ENCODE results near the gene ALOX12B.
"Not testable (repeated sequence)": the region's sequence is repeated elsewhere in the genome, so short reads cannot be mapped to it uniquely, and the experiment has no call there.

The ALOX12B gene

DNA sequence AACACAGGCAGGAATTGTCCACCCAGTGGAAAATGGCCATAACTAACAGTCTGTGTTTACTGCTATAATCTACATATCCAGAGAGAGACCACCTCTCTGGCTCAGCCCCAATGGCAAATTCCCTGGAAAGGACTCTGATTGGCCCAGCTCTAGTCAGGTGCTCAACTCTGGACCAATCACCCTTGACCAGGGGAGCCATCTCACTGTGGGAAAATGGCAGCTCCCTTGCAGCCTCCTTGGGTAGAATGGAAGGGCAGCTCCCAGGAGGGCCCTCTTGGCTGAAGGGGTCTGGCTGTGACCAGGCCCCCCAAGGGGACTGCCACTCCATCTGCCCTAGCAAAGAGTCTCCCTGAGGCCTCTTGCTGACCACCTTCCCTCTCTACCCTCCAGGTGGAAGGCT lies 45.5 kb downstream of the ALOX12B start:
- no peak for DNase-seq

DNA sequence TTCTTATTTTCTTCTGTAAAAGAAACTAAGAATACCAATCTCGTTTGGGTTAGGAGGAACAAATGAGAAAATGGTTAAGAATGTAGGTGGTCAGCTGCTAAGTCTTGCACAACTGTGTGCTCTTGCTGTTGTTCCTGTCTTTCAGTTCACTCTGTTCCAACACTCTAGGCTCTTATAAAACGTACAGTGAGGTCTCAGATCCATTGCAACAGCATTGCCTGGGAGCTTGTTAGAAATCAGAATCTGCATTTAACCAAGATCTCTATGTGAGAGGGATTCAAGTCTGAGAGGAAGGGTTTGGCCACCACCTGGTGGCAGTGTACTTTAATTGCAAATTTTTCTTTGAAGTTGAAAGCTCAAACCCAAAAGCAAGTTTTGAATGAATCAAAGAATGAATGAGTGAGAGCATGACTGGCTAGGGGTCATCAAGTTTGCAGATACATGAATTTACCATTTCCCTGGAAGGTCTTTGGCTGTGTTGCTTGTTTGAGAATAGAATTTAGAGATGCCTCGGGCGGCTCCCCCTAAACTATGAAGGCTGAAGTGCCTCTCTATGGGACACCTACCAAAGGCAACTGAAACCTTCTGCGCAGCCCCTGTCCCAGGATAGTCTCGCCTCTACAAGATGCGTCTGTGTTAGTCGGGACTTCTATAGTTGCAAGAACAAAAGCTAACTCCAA lies 46.1 kb downstream of the ALOX12B start:
- peak; percentile 48 for DNase-seq

DNA sequence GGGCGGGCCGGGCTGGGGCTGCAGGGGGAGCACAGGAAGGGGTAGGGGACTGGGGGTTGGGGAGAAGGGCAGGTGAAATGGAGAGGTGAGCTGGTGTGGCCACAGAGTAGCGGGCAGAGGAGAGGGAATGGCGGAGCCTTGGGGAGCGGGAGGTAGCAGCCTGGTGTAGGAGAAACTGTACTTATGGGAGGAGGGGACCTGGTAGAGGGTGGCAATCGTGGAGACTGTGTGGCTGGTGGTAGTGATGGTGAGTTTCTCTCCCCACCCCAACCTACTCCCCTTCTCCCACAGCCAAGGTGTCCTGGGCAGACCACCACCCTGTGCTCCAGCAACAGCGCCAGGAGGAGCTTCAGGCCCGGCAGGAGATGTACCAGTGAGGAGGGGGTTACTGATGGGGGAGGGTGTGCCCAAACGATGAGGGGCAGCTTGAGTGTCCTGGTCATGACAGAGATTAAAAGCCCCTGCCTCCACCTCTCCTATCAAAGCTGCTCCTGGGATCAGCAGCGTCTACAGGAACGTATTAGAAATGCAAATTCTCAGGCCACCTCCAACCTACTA lies 47.8 kb downstream of the ALOX12B start:
- DNase-seq: no peak

DNA sequence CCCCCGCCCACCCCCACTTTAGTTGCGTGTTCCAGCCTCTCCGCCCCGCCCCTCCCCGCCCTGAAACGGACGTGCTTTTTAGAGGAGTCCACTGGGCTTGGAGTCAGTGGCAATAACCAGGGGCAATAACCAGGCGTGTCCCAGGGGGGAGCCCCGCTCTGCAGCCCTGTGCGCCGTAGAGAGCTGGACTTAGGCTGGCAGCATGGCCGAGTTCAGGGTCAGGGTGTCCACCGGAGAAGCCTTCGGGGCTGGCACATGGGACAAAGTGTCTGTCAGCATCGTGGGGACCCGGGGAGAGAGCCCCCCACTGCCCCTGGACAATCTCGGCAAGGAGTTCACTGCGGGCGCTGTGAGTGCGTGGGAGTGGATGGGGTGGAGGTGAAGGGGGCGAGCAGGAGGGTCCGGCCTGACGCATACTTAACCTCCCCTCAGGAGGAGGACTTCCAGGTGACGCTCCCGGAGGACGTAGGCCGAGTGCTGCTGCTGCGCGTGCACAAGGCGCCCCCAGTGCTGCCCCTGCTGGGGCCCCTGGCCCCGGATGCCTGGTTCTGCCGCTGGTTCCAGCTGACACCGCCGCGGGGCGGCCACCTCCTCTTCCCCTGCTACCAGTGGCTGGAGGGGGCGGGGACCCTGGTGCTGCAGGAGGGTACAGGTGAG lies 48.4 kb downstream of the ALOX12B start, which contains the start of gene ALOX15B:
TSS of gene ALOX15B (plus strand) at position 106 of the 657 bp plus-strand sequence. CDS start at position 203, 97 bp downstream.
- no peak for DNase-seq

DNA sequence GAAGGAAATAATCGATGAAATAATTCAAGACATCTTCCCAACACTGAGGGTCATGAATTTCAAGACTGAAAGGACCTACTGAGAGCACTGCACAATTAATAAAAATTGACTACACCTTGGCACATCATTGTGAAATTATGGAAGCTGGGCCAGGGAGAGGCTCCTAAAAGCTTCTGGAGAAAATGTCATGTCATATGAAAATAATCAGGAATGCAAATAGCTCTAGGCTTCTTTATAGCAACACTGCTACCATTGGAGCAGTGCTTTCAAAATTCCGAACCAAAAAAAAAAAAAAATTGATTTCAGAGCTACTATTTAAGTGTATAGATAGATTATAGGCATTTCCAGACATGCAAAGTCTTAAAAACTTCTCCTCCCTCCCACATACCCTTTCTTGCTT lies 55.1 kb downstream of the ALOX12B start:
- DNase-seq: no peak

DNA sequence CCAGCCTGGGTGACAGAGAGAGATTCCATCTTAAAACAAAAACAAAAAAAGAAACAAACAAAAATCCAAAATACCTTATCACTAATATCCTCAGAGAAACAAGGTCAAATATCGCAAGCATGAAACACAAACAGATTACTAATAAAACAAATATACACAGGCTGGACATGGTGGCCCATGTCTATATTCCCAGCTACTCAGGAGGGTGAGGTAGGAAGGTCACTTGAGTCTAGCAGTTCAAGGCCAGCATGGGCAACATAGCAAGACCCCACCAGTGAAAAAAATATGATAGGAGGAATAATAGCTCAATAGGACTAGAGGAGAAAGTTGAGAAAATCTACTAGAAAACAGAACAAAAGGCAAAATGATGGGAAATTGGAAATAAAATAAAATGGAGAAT lies 55.6 kb downstream of the ALOX12B start:
- DNase-seq: no peak

DNA sequence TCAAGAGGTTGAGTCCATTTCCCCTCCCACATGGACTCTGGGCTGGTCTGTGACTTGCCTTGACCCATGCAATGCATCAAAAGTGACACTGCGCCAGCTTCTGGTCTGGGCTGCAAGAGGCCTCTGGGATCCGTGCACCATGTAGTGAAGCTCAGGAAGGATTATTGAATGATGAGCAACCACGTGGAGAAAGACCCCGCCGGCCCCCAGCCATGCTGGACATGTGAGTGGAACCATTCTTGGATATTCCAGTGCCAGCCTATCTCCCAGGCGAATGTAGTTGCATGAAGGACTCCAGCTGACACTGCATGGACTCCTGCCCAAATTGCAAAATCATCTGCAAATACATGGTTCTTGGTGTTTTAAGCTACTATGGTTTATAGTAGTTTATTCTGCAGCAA lies 56.3 kb downstream of the ALOX12B start:
- DNase-seq: no peak

DNA sequence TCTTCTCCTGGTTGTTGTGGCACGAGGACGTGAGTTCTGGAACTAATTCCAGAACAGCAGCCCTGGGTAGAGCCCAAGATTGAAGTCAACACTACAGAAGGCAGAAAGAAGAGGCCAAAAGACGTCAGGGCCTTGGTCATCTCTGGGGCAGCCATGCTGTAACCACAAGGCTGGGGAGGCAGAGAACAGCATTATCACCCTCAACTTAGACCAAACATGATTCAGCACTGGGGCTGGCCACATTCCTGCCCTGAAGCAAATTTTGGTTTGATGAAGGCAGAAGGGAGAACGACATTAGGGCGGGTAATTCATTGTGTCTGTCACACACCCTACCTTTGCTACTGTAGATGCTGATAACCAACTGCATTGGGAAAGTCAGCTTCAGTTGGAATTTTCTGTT lies 58.4 kb downstream of the ALOX12B start:
- DNase-seq: no peak

DNA sequence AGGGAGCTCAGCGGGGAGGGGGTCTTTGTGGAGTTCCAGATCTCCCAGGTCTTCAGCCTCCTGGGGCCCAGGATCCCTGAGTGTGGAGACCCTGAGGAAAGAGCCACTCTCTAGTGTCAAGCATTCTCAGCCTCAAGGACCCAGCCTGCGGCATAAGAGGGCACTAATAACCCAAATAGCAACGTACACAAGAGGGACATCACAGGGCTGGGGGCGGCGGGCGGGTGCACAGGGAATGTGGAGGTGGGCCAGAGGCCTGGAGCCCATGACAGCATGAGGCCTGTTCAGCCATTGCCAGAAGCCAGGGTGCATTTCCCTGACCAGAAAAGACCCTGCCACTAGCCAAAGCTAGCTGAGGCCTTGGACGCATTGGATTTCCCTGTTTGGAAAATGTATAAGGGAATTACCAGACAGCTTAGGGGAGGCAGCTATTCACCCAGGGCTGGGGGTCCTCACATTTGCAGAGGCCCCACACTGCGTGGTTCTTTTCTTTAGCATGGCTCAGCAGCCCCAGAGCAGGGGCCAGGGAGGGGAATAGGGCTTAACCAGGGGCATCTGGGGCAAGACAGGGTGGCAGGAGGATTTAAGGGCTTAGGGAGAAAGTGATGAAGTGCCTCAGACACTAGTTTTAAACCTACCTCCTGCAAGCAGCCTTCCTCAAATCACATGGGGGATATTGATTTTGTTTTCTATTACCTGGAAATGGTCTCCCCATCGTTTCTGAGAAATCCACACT lies 62.2 kb downstream of the ALOX12B start:
- DNase-seq: no peak

DNA sequence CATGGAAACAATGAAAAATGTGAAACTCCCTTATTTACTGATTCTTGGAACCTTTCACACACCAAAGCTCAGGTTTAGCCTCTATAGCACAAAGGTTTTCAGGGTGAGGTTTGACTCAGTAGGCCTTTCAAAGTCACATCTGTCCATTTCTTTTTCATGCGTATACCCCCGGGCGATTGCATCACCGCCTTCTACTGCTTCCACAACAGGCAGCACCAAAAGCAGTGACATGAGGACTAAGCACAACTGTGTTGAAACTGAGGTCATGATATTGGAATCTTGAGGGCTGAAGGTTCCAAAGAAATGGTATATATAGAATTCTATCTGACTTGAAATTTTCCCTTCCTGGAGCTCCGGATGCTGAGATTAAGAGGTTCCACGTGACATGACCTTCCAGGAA lies 63.4 kb downstream of the ALOX12B start:
- not testable (repeated sequence) for DNase-seq

Data from stimulated activated CD8-positive, alpha-beta memory T cell treated with anti-CD3 and anti-CD28 coated beads, Interleukin-4, amount 100 ng/mL, for 48 hours (primary cell).